PFSK-1 (cell line): ENCODE data around the gene MOXD1.

Source experiments
- FOXP2 ChIP-seq: optimal IDR thresholded peaks from 2 replicates; pipeline ENCODE3; 2011; ENCODE audit warnings: borderline replicate concordance, control low read depth, inconsistent platforms; ENCODE audit not compliant: insufficient read depth; ENCODE audit errors: extremely low read length, extremely low read depth
- POLR2AphosphoS5 ChIP-seq: IDR thresholded peaks from 2 replicates; pipeline ENCODE4 v1.6.1; 2012; ENCODE audit warnings: low read depth, mild to moderate bottlenecking, control low read depth, low read length, moderate library complexity
- REST ChIP-seq, 2 experiments: IDR thresholded peaks; 2 replicates each; pipeline versions ENCODE4 v1.6.1 to v1.8.0; 2011 to 2012; ENCODE audit warnings: low read depth in 2 of 2, low read length in 2 of 2, control low read depth in 1 of 2, inconsistent platforms in 1 of 2, mild to moderate bottlenecking in 1 of 2, moderate library complexity in 1 of 2; ENCODE audit not compliant: insufficient read depth in 1 of 2
- SIN3A ChIP-seq: IDR thresholded peaks from 2 replicates; pipeline ENCODE4 v1.6.1; 2012; ENCODE audit warnings: mild to moderate bottlenecking, low read length, moderate library complexity, borderline replicate concordance; ENCODE audit not compliant: insufficient read depth
- TAF1 ChIP-seq: IDR thresholded peaks from 2 replicates; pipeline ENCODE4 v1.6.1; 2012; ENCODE audit warnings: low read length, control low read depth, borderline replicate concordance; ENCODE audit not compliant: insufficient read depth

GRCh38 chr6:132361101-132361500 is 40.2 kb downstream of the MOXD1 start:
- no peak for TF ChIP-seq POLR2AphosphoS5
- TF ChIP-seq SIN3A, result no peak
- no peak for TF ChIP-seq FOXP2
- TF ChIP-seq TAF1, result no peak
- no peak for TF ChIP-seq REST (IDR thresholded peaks at IDR 0.05; ENCODE audit: insufficient read depth in 1 of 2, low read depth in 2 of 2, low read length in 2 of 2)
